Measurements from ENCODE around the gene HVCN1. TPM values are rescaled to one million over a fixed set of nuclear protein-coding genes. Genes with fewer than 3 reads are reported as not detected.

Gene HVCN1
- total and polyA plus RNA-seq, 2 experiments from 2014 or later, result 3.0 to 4.1 TPM

DNA sequence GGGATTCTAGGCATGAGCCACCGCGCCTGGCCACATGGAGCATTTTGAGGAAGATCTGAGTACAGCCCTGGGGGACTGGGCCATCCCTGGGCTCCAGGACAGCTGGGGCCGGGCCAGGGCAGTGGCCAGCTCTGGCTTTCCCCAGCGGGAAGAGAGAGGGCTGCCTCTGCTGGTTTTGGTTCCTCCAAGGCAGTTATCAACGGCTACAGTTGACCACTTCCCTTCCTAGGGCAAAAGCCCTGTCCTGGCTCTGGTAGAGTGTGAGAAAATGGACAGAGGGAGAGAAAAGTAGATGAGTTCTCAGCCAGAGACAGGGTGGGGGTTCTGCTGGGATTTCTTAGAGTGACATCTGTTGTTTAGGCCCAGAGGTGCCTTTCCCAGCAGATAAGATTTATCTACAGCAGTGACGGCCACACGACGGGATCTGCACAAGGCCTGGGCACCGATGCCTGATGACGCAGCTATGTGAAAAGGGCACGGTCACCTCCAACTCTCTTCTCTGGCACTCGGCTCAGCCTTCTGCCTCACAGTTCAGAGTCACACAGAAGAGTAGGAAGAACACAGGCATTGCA is 5.5 kb upstream of the HVCN1 start:
- Histone ChIP-seq H3K4me3 (no peak overlapping the region), H3K9me2 (ENCODE audit: insufficient read depth) (no peaks in the 10 kb centered on the region), H3K9me3 (ENCODE audit: low read depth) (no peaks in the 10 kb centered on the region), H3K4me1 (ENCODE audit: insufficient read depth) (no peaks in the 10 kb centered on the region; the same call in 1 of the 2 replicates), H3K9ac (no peak overlapping the region), H3K36me3 (ENCODE audit: low read depth) (no peaks in the 10 kb centered on the region), H3F3A (ENCODE audit: insufficient read depth) (no peaks in the 10 kb centered on the region), H2AFZ (no peak overlapping the region), H3K27me3 (replicated peaks; ENCODE audit: insufficient read depth) (no peaks in the 10 kb centered on the region), H3K4me2 (ENCODE audit: unreplicated experiment) (no peak overlapping the region), H3K27ac (no peak overlapping the region), H4K20me1 (ENCODE audit: insufficient read depth) (no peaks in the 10 kb centered on the region), H3K79me2 (ENCODE audit: insufficient read depth) (no peaks in the 10 kb centered on the region)
- 77% methylated on average over 12 of the region's 12 CpGs for WGBS, 2 experiments (ENCODE audit: low coverage in 1 of 2, low lambda C conversion rate in 2 of 2, missing lambda C conversion rate in 2 of 2)
- DNase-seq, result no peak
- TF ChIP-seq EZH2 (IDR thresholded peaks at IDR 0.05; ENCODE audit: insufficient read depth, poor library complexity, severe bottlenecking), result no peak
- TF ChIP-seq EZH2phosphoT487 (IDR thresholded peaks at IDR 0.05; ENCODE audit: insufficient read depth, low read depth), result no peak
- in situ Hi-C loops (cut with MboI), result no loop called here

DNA sequence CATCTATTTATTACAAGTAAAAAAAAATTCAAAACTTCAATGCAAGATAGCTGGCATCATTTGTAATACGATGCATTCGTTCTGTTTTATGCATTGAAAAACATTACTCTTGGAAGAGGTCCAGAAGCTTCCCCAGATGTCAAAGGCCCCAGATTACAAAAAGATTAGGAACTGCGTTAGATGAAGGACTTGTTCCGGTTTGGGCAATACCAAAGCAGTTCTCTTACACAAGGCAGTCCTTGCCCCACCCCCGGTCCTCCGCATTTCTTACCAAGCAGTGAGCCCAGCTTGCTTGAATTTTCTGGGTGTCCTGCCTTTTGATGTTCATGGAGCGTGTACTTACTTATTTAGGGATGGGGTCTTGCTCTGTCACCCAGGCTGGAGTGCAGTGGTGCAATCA is 4.8 kb upstream of the HVCN1 start:
- 67 to 68% methylated on average over 7 of the region's 7 CpGs for WGBS, 2 experiments (ENCODE audit: low coverage in 1 of 2, low lambda C conversion rate in 2 of 2, missing lambda C conversion rate in 2 of 2)
- TF ChIP-seq EZH2 (IDR thresholded peaks at IDR 0.05; ENCODE audit: insufficient read depth, poor library complexity, severe bottlenecking), result no peak
- TF ChIP-seq EZH2phosphoT487 (IDR thresholded peaks at IDR 0.05; ENCODE audit: insufficient read depth, low read depth), result no peak
- Histone ChIP-seq H3K4me1 (ENCODE audit: insufficient read depth) (no peaks in the 10 kb centered on the region; the same call in 1 of the 2 replicates), H4K20me1 (ENCODE audit: insufficient read depth) (no peaks in the 10 kb centered on the region), H3K27me3 (replicated peaks; ENCODE audit: insufficient read depth) (no peaks in the 10 kb centered on the region), H3K27ac (no peak overlapping the region), H3K9me3 (ENCODE audit: low read depth) (no peaks in the 10 kb centered on the region), H3K9ac (no peak overlapping the region), H3F3A (ENCODE audit: insufficient read depth) (no peaks in the 10 kb centered on the region), H3K79me2 (ENCODE audit: insufficient read depth) (no peaks in the 10 kb centered on the region), H3K9me2 (ENCODE audit: insufficient read depth) (no peaks in the 10 kb centered on the region), H3K4me2 (ENCODE audit: unreplicated experiment) (no peak overlapping the region), H3K36me3 (ENCODE audit: low read depth) (no peaks in the 10 kb centered on the region), H3K4me3 (no peak overlapping the region), H2AFZ (no peak overlapping the region)
- no peak for DNase-seq
- in situ Hi-C loops (cut with MboI), result no loop called here

GRCh38 chr12:110690127-110690430 is 1.2 kb upstream of the HVCN1 start:
- Histone ChIP-seq H3K79me2 (ENCODE audit: insufficient read depth) (no peaks in the 10 kb centered on the region), H3K9me2 (ENCODE audit: insufficient read depth) (no peaks in the 10 kb centered on the region), H3F3A (ENCODE audit: insufficient read depth) (no peaks in the 10 kb centered on the region), H3K4me2 (ENCODE audit: unreplicated experiment) (no peak overlapping the region), H4K20me1 (ENCODE audit: insufficient read depth) (no peaks in the 10 kb centered on the region), H3K4me1 (ENCODE audit: insufficient read depth) (no peaks in the 10 kb centered on the region), H3K9me3 (ENCODE audit: low read depth) (no peaks in the 10 kb centered on the region), H3K9ac (no peak overlapping the region), H2AFZ (peak overlapping the region; percentile 78; the same call in 1 of the 2 replicates), H3K4me3 (no peak overlapping the region), H3K27ac (no peak overlapping the region), H3K36me3 (ENCODE audit: low read depth) (no peaks in the 10 kb centered on the region), H3K27me3 (replicated peaks; ENCODE audit: insufficient read depth) (no peaks in the 10 kb centered on the region; the same call in none of the 2 replicates)
- in situ Hi-C loops (cut with MboI), result no loop called here
- 62 to 71% methylated on average over 4 of the region's 4 CpGs for WGBS, 2 experiments (ENCODE audit: low coverage in 1 of 2, low lambda C conversion rate in 2 of 2, missing lambda C conversion rate in 2 of 2)
- DNase-seq, result no peak
- TF ChIP-seq EZH2phosphoT487 (IDR thresholded peaks at IDR 0.05; ENCODE audit: insufficient read depth, low read depth), result no peak
- no peak for TF ChIP-seq EZH2 (IDR thresholded peaks at IDR 0.05; ENCODE audit: insufficient read depth, poor library complexity, severe bottlenecking)

- DNase-seq, result peak; percentile 50
- Histone ChIP-seq H3F3A (ENCODE audit: insufficient read depth) (no peaks in the 10 kb centered on the region), H3K36me3 (ENCODE audit: low read depth) (no peaks in the 10 kb centered on the region), H4K20me1 (ENCODE audit: insufficient read depth) (no peaks in the 10 kb centered on the region), H3K27ac (no peak overlapping the region), H3K9me2 (ENCODE audit: insufficient read depth) (no peaks in the 10 kb centered on the region), H3K4me3 (peak overlapping the region; percentile 67), H3K79me2 (ENCODE audit: insufficient read depth) (no peaks in the 10 kb centered on the region), H3K4me1 (ENCODE audit: insufficient read depth) (no peaks in the 10 kb centered on the region), H3K4me2 (ENCODE audit: unreplicated experiment) (peak overlapping the region; percentile 58), H2AFZ (peak overlapping the region; percentile 78), H3K27me3 (replicated peaks; ENCODE audit: insufficient read depth) (no peaks in the 10 kb centered on the region; the same call in none of the 2 replicates), H3K9me3 (ENCODE audit: low read depth) (no peaks in the 10 kb centered on the region), H3K9ac (peak overlapping the region; percentile 52)
- in situ Hi-C loops (cut with MboI), result no loop called here
- 9 to 10% methylated on average over 25 to 38 of the region's 38 CpGs for WGBS, 2 experiments (ENCODE audit: low coverage in 1 of 2, low lambda C conversion rate in 2 of 2, missing lambda C conversion rate in 2 of 2)
- TF ChIP-seq EZH2 (IDR thresholded peaks at IDR 0.05; ENCODE audit: insufficient read depth, poor library complexity, severe bottlenecking) (no peak), EZH2phosphoT487 (IDR thresholded peaks at IDR 0.05; ENCODE audit: insufficient read depth, low read depth) (no peak)
Measured at GRCh38 chr12:110689281-110690126, 589 bp upstream of the HVCN1 start.

Data from GM23248 (cell line).